HepG2 (cell line): ENCODE results near the gene BTBD17. TPM values are rescaled to one million over a fixed set of nuclear protein-coding genes. Genes with fewer than 3 reads are reported as not detected.
A peak's percentile ranks its signal among the peaks of the same experiment; 100 is the strongest.

ENCODE experiments used
- AHDC1 ChIP-seq: sonication (generic); formaldehyde crosslinking; IDR thresholded peaks from 2 replicates; pipeline ENCODE4 v1.5.1; 2020; ENCODE audit warnings: mild to moderate bottlenecking, missing genetic modification reagents, borderline replicate concordance
- ARID5B ChIP-seq: IDR thresholded peaks from 2 replicates; pipeline ENCODE4 v1.4.0; 2020; ENCODE audit warnings: mild to moderate bottlenecking, missing genetic modification reagents
- HNRNPL ChIP-seq: fragments of 200-400 bp; formaldehyde crosslinking; IDR thresholded peaks from 2 replicates; pipeline ENCODE4 v1.6.1; 2017; ENCODE audit warnings: mild to moderate bottlenecking, low read depth, low read length
- KDM6A ChIP-seq: IDR thresholded peaks from 2 replicates; pipeline ENCODE4 v1.6.1; 2016; ENCODE audit warnings: low read depth
- MNT ChIP-seq: fragments of 450-650 bp; IDR thresholded peaks from 2 replicates; pipeline ENCODE4 v1.6.1; 2016
- NFIC ChIP-seq: IDR thresholded peaks from 2 replicates; pipeline ENCODE4 v1.6.1; 2012; ENCODE audit warnings: mild to moderate bottlenecking, low read length, inconsistent platforms
- NFYB ChIP-seq: sonication (generic); formaldehyde crosslinking; IDR thresholded peaks from 2 replicates; pipeline ENCODE4 v1.4.0; 2020; ENCODE audit warnings: missing genetic modification reagents
- PHF8 ChIP-seq: sonication (generic); formaldehyde crosslinking; IDR thresholded peaks from 2 replicates; pipeline ENCODE4 v1.5.0; 2020; ENCODE audit warnings: missing genetic modification reagents
- SNAPC2 ChIP-seq: sonication (generic); formaldehyde crosslinking; IDR thresholded peaks from 2 replicates; pipeline ENCODE4 v1.8.1; 2022; ENCODE audit warnings: mild to moderate bottlenecking, missing genetic modification reagents
- TBX3 ChIP-seq: fragments of 450-650 bp; IDR thresholded peaks from 2 replicates; pipeline ENCODE4 v1.6.1; 2017; ENCODE audit warnings: antibody characterized with exemption, mild to moderate bottlenecking, inconsistent platforms, borderline replicate concordance
- ZFP62 ChIP-seq: sonication (generic); formaldehyde crosslinking; IDR thresholded peaks from 2 replicates; pipeline ENCODE4 v1.4.0; 2020; ENCODE audit warnings: missing genetic modification reagents
- ZNF282 ChIP-seq: fragments of 450-650 bp; IDR thresholded peaks from 2 replicates; pipeline ENCODE4 v1.6.1; 2018; ENCODE audit not compliant: partially characterized antibody
- ZNF646 ChIP-seq: sonication (generic); formaldehyde crosslinking; IDR thresholded peaks from 2 replicates; pipeline ENCODE4 v1.9.0; 2021; ENCODE audit warnings: mild to moderate bottlenecking, missing genetic modification reagents
- polyA plus RNA-seq, 8 experiments: library from polyadenylated mRNA; depleted of rRNA in 3 of 8; stranded (reverse) in 7 of 8; unstranded in 1 of 8; fragments of >200 nt; fragmentation: Illumina TruSeq in 4 of 8; extraction: Trizol in 4 of 8; gene quantifications; 2 replicates each; pipeline versions ENCODE4 v1.2.1 to v1.2.3, GENCODE V29; 2011 to 2016; ENCODE audit warnings: low read depth in 4 of 8, missing spikeins in 1 of 8, mixed read lengths in 1 of 8; ENCODE audit not compliant: insufficient read depth in 1 of 8
- total RNA-seq, 5 experiments: library from RNA; depleted of rRNA; stranded (reverse); fragments of >200 nt; fragmentation: Illumina TruSeq; extraction: Trizol; gene quantifications; 2 replicates each; pipeline ENCODE4 v1.2.3, GENCODE V29; 2016; ENCODE audit warnings: low read depth in 1 of 5

Gene BTBD17
- total and polyA plus RNA-seq, 2 of the 13 experiments (the other 11 are each of a cell fraction or from before 2014, with no cell fraction given), result not detected

GRCh38 chr17:74354123-74354522 lies 7.5 kb downstream of the BTBD17 start (continued):
- TF ChIP-seq ARID5B, result peak; percentile 28; the same call in 1 of the 2 replicates
- 0 out of 2 replicates have a peak, but pooled peaks have one; percentile 21 for TF ChIP-seq PHF8
- TF ChIP-seq MNT, result no peak
- TF ChIP-seq KDM6A (CRISPR knock-in tag), result no peak
- no peak for TF ChIP-seq ZNF282
- no peak for TF ChIP-seq AHDC1 (CRISPR knock-in tag)
- no peak for TF ChIP-seq TBX3
- 0 out of 2 replicates have a peak, but pooled peaks have one; percentile 68 for TF ChIP-seq HNRNPL
- TF ChIP-seq ZNF646 (CRISPR knock-in tag), result no peak
- TF ChIP-seq SNAPC2 (CRISPR knock-in tag), result no peak
- no peak for TF ChIP-seq NFIC
- no peak for TF ChIP-seq ZFP62
- TF ChIP-seq NFYB (CRISPR knock-in tag), result no peak
